Loucy (cell line): ENCODE data around the gene RABL6.
"Not testable (repeated sequence)": the region's sequence is repeated elsewhere in the genome, so short reads cannot be mapped to it uniquely, and the experiment has no call there.

Experiments used
- H2AFZ ChIP-seq: fragments of 200-600 bp; sonication (generic); 2 replicates; pipeline ENCODE4 v1.6.0; 2016; ENCODE audit warnings: antibody characterized with exemption, mild to moderate bottlenecking, low read length, moderate library complexity
- H3F3A ChIP-seq: fragments of 200-600 bp; 2 replicates; pipeline ENCODE4 v1.6.0; 2016; ENCODE audit warnings: antibody characterized with exemption, low read depth, mild to moderate bottlenecking
- H3K27me3 ChIP-seq: fragments of 200-600 bp; sonication (generic); 2 replicates; pipeline ENCODE4 v1.6.1; 2014; ENCODE audit warnings: low read length, mild to moderate bottlenecking; ENCODE audit not compliant: insufficient read depth, poor library complexity, severe bottlenecking
- H3K36me3 ChIP-seq: fragments of 200-600 bp; sonication (generic); 2 replicates; pipeline ENCODE4 v1.6.1; 2016; ENCODE audit warnings: low read length; ENCODE audit not compliant: insufficient read depth
- H3K4me1 ChIP-seq: fragments of 200-600 bp; sonication (generic); 2 replicates; pipeline ENCODE4 v1.5.1; 2014; ENCODE audit warnings: low read length, mild to moderate bottlenecking; ENCODE audit not compliant: insufficient read depth, poor library complexity, severe bottlenecking
- H3K4me2 ChIP-seq: fragments of 200-600 bp; sonication (generic); 2 replicates; pipeline ENCODE4 v1.6.0; 2014; ENCODE audit warnings: antibody characterized with exemption, low read length, low read depth, mild to moderate bottlenecking; ENCODE audit not compliant: poor library complexity, severe bottlenecking
- H3K4me3 ChIP-seq: fragments of 200-600 bp; sonication (generic); 2 replicates; pipeline ENCODE4 v1.5.1; 2014; ENCODE audit warnings: low read length, mild to moderate bottlenecking, mixed read lengths; ENCODE audit not compliant: poor library complexity, severe bottlenecking
- H3K79me2 ChIP-seq: fragments of 200-600 bp; sonication (generic); 2 replicates; pipeline ENCODE4 v1.6.1; 2014; ENCODE audit warnings: low read length; ENCODE audit not compliant: insufficient read depth
- H3K9ac ChIP-seq: fragments of 200-600 bp; sonication (generic); 2 replicates; pipeline ENCODE4 v1.6.0; 2014; ENCODE audit warnings: mild to moderate bottlenecking, low read depth, low read length, moderate library complexity; ENCODE audit not compliant: poor library complexity, severe bottlenecking
- H3K9me2 ChIP-seq: fragments of 200-600 bp; sonication (generic); replicated peaks from 2 replicates; pipeline ENCODE4 v1.6.1; 2016; ENCODE audit warnings: low read depth, low read length, mixed read lengths
- H3K9me3 ChIP-seq: fragments of 200-600 bp; sonication (generic); 2 replicates; pipeline ENCODE4 v1.6.1; 2014; ENCODE audit warnings: mild to moderate bottlenecking, antibody characterized with exemption, low read length, low read depth; ENCODE audit not compliant: insufficient read depth
- H4K20me1 ChIP-seq: fragments of 200-600 bp; sonication (generic); 2 replicates; pipeline ENCODE4 v1.6.0; 2014; ENCODE audit warnings: antibody characterized with exemption, low read length, mild to moderate bottlenecking; ENCODE audit not compliant: insufficient read depth, poor library complexity, severe bottlenecking
- CTCF ChIP-seq: fragments of 200-600 bp; sonication (generic); conservative IDR thresholded peaks from 2 replicates; pipeline ENCODE4 v1.5.1; 2014; ENCODE audit warnings: mild to moderate bottlenecking, antibody characterized with exemption, low read length
- EZH2phosphoT487 ChIP-seq: fragments of 200-600 bp; IDR thresholded peaks from 2 replicates; pipeline ENCODE4 v1.6.1; 2018; ENCODE audit warnings: antibody characterized with exemption, mild to moderate bottlenecking, moderate library complexity, borderline replicate concordance

The RABL6 gene

GRCh38 chr9:136865041-136865767 is 57.5 kb downstream of the RABL6 start:
- Histone ChIP-seq H3K4me1 (peaks cover 17% of the 10 kb centered on the region), H3K79me2 (peaks cover 47% of the 10 kb centered on the region), H2AFZ (no peak overlapping the region), H3K27me3 (no peaks in the 10 kb centered on the region), H3K4me3 (peak overlapping the region; percentile 98), H3K4me2 (peak overlapping the region; percentile 100), H3K9me2 (no peaks in the 10 kb centered on the region), H3K9me3 (no peaks in the 10 kb centered on the region), H4K20me1 (peaks cover 27% of the 10 kb centered on the region), H3K9ac (peak overlapping the region; percentile 96), H3F3A (no peaks in the 10 kb centered on the region), H3K36me3 (peaks cover 22% of the 10 kb centered on the region; the same call in 1 of the 2 replicates)
- TF ChIP-seq CTCF (no peak), EZH2phosphoT487 (no peak)

- H3K4me1 ChIP-seq = peaks cover 17% of the 10 kb centered on the region
- no peaks in the 10 kb centered on the region for H3K27me3 ChIP-seq
- H3K9me3 ChIP-seq = no peaks in the 10 kb centered on the region
- peaks cover 22% of the 10 kb centered on the region; the same call in 1 of the 2 replicates for H3K36me3 ChIP-seq
- H2AFZ ChIP-seq = peak overlapping the region; percentile 75
- peaks cover 47% of the 10 kb centered on the region for H3K79me2 ChIP-seq
- peak overlapping the region; percentile 96 for H3K9ac ChIP-seq
- TF ChIP-seq EZH2phosphoT487 = no peak
- H3K9me2 ChIP-seq = no peaks in the 10 kb centered on the region
- no peaks in the 10 kb centered on the region for H3F3A ChIP-seq
- H3K4me2 ChIP-seq = peak overlapping the region; percentile 100
- peak overlapping the region; percentile 98 for H3K4me3 ChIP-seq
- H4K20me1 ChIP-seq = peaks cover 27% of the 10 kb centered on the region
Observed at GRCh38 chr9:136865768-136866103, 58.0 kb downstream of the RABL6 start.

GRCh38 chr9:136866898-136867421 is 59.2 kb downstream of the RABL6 start:
- Histone ChIP-seq H3K9ac (peak overlapping the region; percentile 79), H4K20me1 (peaks cover 27% of the 10 kb centered on the region), H3K36me3 (peaks cover 19% of the 10 kb centered on the region; the same call in 1 of the 2 replicates), H3K4me3 (peak overlapping the region; percentile 98), H3K79me2 (peaks cover 47% of the 10 kb centered on the region), H3K4me1 (peaks cover 17% of the 10 kb centered on the region), H3K4me2 (peak overlapping the region; percentile 90)
- not testable (repeated sequence) for H2AFZ ChIP-seq, H3F3A ChIP-seq, H3K9me3 ChIP-seq, H3K27me3 ChIP-seq, H3K9me2 ChIP-seq

GRCh38 chr9:136867480-136867879 is 59.7 kb downstream of the RABL6 start:
- Histone ChIP-seq H3K4me3 (peak overlapping the region; percentile 98), H4K20me1 (peaks cover 27% of the 10 kb centered on the region), H3K9ac (no peak overlapping the region), H3K9me2 (no peaks in the 10 kb centered on the region), H3K4me2 (peak overlapping the region; percentile 90), H3F3A (no peaks in the 10 kb centered on the region), H3K9me3 (peaks cover 3% of the 10 kb centered on the region; the same call in 1 of the 2 replicates), H3K27me3 (no peaks in the 10 kb centered on the region), H3K79me2 (peaks cover 47% of the 10 kb centered on the region), H3K4me1 (peaks cover 17% of the 10 kb centered on the region), H2AFZ (no peak overlapping the region), H3K36me3 (peaks cover 14% of the 10 kb centered on the region; the same call in 1 of the 2 replicates)
- no peak for TF ChIP-seq CTCF
- TF ChIP-seq EZH2phosphoT487 = no peak
